Activated CD8-positive, alpha-beta memory T cell treated with anti-CD3 and anti-CD28 coated beads, Interleukin-2, amount 50 U/mL, for 24 hours (primary cell): ENCODE results near the gene C20orf202.
"Not testable (repeated sequence)": the region's sequence is repeated elsewhere in the genome, so short reads cannot be mapped to it uniquely, and the experiment has no call there.

Experiments used
- DNase-seq: peaks from one replicate; pipeline ENCODE4 v3.0.0-alpha.2; 2020; ENCODE audit errors: extremely low read depth

Gene C20orf202

DNA sequence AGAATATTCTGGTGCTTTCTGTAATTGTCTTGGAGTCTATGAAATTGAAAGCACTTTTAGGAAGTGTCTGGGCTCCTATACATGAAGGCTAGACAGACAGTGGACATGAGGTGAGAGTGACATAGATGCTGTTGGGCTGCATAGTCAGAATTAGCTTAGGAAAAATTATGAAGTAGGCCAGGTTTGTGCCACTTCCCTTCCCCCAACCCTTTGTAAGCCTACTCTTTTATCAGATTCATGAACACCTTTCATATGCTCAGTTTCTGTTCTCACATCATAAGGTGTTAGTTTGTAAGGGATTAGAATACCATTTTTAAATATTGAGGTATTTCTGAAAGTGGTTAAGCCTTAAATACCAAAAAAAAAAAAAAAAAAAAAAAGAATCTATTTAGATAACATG lies 44.4 kb downstream of the C20orf202 start:
- no peak for DNase-seq

DNA sequence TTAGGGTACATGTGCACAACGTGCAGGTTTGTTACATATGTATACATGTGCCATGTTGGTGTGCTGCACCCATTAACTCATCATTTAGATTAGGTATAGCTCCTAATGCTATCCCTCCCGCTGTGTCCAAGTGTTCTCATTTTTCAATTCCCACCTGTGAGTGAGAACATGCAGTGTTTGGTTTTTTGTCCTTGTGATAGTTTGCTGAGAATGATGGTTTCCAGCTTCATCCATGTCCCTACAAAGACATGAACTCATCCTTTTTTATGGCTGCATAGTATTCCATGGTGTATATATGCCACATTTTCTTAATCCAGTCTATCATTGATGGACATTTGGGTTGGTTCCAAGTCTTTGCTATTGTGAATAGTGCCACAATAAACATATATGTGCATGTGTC lies 47.0 kb downstream of the C20orf202 start:
- DNase-seq, result not testable (repeated sequence)

DNA sequence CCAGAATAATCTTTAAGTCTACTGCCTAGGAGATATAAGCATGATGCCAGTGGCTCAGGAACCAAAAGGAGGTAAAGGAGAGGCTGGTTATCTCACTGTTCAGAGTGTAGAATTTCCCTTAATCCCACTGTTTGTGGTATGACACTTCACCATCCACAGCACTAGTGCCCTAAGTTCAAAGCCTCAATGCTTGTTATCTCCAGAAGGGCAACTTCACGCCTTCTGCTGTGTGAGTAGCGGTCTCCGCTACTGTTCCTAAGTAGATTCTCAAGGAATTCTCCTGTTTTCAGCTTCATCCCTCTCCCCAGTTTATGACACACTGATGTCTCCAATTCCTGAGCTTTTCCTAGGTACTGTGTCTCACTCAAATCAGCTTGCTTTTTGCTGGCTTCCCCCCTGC lies 49.2 kb downstream of the C20orf202 start:
- DNase-seq, result no peak

DNA sequence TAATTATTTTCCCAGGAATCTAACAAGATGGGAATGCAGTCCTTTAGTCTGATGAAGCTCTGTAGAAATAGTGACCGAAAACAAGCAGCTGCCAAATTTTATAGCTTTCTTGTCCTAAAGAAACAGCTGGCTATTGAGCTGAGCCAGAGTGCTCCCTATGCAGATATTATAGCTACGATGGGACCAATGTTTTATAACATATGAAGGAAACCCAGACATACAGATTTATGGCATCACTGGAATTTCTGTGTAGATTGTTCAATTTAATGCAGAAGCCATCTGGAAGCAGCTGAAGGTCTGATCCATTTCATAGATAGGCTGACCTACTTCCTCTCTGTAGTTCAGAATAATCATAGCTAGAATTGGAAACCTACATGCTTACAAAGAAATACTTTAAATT lies 51.0 kb downstream of the C20orf202 start:
- no peak for DNase-seq

DNA sequence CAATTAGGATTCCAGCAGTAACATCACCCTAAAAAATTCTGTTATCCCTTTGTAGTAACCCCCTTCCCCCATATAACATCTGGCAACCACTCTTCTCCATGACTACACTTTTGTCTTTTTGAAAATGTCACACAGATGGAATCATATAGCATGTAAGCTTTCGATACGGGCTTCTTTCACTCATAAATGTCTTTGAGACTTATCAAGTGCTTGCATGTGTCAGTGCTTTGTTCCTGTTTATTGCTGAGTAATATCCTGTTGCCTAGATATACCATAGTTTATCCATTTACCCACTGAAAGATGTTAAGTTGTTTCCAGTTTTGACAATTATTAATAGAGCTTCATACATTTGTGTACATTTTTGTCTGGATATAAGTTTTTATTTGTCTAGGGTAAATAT lies 52.4 kb downstream of the C20orf202 start:
- no peak for DNase-seq
